Lower leg skin (tissue), 3 donors: ENCODE measurements around the gene RAP1GDS1.

ENCODE experiments used
- CTCF ChIP-seq, 3 donors: fragments of 450-650 bp; IDR thresholded peaks; one replicate each; pipeline ENCODE4 v1.5.1; 2016; ENCODE audit warnings: antibody characterized with exemption in 3 of 3, mild to moderate bottlenecking in 3 of 3, moderate library complexity in 2 of 3
- POLR2A ChIP-seq, 2 donors: fragments of 450-650 bp; IDR thresholded peaks; one replicate each; pipeline ENCODE4 v1.6.1; 2016 to 2017; ENCODE audit warnings: antibody characterized with exemption in 2 of 2, mild to moderate bottlenecking in 1 of 2, moderate library complexity in 1 of 2

- TF ChIP-seq POLR2A (IDR thresholded peaks at IDR 0.05) (no peak), CTCF (IDR thresholded peaks at IDR 0.05) (no peak)
Measured at GRCh38 chr4:98421111-98421510, 159.9 kb downstream of the RAP1GDS1 start.
